NCI-H82 (cell line): ENCODE measurements around the gene TM2D1.
"Not testable (repeated sequence)": the region's sequence is repeated elsewhere in the genome, so short reads cannot be mapped to it uniquely, and the experiment has no call there.

ENCODE experiments used
- DNase-seq: peaks from one replicate; lab custom pipeline; 2025; lab: John Stamatoyannopoulos, UW

The TM2D1 gene

DNA sequence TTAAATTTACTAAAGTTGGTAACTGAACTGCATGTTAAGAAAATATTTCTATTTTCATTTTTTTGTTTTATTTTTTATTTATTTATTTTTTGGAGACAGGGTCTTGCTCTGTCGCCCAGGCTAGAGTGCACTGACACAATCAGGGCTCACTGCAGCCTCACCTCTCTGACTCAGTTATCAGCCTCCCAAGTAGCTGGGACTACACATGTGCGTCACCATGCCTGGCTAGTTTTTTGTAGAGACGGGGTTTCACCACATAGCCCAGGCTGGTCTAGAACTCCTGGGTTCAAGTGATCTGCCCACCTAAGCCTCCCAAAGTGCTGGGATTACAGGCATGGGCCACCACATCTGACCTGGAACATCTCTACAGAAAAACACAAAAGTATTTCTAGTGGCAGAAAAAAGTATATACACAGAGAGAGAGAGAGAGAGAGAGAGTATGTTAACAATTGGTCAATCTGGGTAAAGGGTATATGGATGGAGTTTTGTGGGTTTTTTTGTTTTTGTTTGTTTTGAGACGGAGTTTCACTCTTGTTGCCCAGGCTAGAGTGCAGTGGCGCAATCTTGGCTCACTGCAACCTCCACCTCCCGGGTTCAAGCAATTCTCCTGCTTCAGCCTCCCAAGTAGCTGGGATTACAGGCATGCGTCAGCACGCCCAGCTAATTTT, 5.8 kb downstream of the TM2D1 start:
- DNase-seq = not testable (repeated sequence)

DNA sequence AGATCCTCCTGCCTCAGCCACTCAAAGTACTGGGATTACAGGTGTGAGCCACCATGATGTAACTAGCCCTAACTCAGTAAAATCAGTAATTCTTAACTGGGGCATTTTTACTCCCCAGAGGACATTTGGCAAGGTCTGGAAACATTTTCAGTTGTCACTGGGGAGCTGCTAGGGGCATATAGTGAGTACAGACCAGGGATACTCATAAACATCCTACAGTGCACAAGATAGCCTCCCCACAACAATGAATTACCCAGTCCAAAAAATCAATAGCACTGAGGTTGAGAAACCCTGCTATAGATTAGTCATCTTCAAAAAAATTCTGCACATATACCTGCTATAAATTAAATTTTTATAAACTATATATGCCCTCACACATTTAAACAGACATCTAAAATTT, 13.0 kb downstream of the TM2D1 start:
- DNase-seq = no peak

DNA sequence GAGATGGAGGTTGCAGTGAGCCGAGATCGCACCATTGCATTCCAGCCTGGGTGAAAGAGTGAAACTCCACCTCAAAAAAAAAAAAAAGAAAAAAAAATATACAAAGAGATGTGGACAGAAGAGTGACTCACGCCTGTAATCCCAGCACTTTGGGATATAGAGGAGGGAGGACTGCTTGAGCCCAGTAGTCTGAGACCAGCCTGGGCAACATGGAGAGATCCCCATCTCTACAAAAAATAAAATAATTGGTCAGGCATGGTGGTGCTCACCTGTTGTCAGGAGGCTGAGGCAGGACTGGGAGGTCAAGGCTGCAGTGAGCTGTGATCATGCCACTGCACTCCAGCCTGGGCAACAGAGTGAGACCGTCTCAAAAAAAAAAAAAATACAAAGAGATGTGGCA, 13.7 kb downstream of the TM2D1 start:
- DNase-seq = not testable (repeated sequence)

DNA sequence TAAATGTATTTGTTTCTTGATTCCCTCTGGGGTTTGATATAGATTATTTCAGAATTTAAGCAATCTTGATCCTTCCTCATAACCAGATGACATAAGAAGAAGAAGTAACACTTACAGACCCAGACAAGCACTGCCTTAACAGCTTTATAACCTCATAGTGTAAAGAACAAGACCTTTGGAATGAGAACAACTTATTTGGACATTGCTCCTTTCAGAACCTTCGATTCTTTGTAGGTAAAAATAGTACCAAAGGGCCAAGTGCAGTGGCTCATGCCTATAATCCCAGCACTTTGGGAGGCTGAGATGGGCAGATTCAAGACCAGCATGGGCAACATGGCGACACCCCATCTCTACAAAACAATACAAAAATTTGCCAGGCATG, 15.0 kb downstream of the TM2D1 start:
- DNase-seq = no peak

DNA sequence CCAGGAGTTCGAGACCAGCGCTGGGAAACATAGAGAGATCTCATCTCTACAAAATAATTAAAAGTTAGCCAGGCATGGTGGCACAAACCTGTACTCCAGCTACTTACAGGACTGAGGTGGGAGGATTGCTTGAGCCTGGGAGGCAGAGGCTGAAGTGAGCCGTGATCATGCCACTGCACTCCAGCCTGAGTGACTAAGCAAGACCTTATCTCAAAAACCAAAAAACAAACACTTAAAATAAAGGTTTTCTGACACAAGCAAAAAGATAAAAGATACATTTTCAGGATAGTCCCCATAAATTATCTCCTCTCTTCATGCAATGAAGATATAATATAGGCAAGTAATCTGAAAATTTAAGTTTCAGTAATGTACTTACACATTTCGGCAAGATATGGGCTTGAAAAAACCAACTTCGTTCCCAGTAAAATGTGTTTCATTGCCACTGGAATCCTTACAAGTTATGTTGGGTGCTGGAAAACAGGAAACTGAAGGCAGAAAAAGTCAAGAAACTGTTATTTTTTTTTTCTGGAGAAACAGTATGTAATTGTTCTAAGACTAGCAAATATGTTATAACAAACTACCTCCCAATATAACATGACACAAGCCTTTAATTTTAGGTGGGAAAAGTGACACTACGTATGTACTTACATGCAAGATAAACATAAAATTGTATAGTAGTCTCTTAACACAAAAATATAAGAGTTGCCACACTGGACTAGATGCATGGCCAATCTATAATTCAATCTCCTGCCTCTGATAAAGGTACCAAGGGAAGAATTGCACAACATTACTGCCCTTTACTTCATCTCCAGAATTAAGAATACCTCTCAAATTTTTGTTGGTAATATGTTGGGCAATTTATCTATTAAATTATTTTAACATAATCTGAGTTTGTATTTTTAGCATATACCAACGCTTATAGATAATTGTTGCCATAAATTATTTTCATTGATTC, 15.7 kb downstream of the TM2D1 start:
- DNase-seq = no peak

DNA sequence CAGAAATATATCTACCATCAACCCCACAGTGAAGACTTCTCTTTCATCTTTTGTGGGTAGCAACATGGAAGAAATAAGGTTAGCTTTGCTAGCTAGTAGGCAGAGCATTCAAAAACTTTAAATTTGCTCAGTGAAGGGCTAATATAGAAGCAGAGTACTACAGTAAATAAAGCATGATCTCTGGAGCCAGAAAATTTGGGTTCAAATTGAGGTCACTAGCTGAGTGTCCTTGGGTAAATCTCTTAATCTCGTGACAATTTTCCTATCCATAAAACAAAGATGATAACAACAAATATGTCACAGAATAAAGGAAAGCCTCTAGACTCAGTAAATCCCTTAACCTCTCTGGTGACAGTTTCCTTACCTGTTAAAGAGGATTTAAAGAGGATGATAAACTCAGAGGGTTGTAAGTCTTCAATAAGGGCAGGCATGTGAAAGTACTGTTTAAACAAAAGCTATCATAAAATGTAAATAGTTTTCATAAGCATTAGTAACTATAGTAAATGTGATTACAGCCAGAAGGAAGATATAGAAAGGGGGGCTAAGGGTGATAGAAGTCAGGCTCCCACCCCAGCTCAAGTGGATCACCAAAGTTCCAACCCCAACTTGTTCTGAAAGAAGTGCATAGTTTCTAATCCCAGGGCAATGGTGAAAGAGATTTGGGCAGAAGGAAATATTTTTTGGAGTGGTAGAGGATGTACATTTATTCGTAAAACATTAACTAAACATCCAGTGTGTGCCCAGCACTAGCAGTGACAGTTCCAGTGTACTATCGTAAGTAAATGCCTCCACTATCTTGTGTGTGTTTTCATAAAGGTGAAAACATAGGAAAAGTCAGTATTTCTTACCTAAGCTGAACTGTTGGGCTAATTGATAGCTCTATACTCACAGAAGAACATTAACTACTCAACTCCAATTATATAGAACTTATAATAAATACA, 24.8 kb downstream of the TM2D1 start:
- DNase-seq = peak; percentile 27

DNA sequence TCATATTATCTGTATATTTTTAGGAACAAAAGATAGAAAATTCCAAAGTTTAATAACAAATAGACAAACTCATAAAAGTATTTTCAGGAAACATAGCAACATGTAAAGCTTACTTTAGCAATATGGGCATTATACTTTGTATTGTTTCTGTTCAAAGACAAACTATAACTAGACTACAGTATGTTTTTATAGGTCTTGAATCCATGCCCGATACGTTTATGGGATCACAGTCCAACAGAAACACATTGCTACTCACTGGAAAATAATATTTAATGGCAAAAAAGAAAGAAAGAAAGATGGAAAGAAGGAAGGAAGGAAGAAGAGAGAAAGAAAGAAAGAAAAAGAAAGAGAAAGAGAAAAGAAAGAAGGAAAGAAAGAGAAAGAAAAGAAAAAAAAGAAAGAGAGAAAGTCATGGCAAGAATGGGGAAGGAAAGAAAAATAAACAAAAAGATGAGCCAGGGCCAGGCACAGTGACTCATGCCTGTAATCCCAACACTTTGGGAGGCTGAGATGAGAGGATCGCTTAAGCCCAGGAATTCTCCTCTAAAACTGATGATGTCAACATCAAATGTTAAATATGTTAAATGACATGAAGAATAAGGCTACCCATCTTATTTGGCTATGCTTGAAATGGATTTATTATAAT, 32.7 kb downstream of the TM2D1 start:
- DNase-seq = no peak

DNA sequence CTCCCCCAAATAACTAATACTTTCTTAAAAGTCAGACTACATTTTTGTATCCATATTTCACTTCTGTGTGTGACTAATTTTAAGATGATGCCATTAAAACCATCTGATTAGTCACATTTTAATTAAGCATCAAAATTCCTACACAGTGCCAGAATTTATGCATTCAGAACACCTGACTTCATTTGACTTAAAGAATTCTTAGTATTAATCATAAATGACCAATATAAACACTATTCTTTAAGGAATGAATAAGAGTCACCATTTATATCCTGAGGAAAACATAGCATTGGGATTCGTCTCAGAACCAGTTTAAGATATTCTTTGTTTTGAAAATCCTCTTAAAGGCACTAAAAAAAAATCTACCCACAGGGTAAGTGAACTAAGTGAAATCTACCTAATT, 37.0 kb downstream of the TM2D1 start:
- DNase-seq = no peak

DNA sequence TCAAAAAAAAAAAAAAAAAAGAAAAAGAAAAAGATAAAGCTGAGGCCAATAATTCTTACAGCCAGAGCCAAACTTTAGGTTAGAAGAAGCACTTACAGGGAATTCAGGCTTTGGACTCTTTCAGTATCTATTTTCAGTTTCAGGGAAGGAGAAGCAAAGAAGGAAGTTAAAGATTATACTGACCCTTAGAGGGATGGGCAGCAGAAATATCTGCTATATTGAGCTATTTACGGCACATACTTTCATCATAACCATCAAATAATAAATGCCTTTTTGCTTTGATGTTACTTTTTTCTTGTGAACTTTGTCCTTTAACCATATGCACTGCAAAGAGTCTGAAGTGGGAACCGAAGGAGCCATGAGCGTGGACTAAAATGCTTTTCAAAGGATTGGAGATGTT, 42.0 kb downstream of the TM2D1 start:
- no peak for DNase-seq

DNA sequence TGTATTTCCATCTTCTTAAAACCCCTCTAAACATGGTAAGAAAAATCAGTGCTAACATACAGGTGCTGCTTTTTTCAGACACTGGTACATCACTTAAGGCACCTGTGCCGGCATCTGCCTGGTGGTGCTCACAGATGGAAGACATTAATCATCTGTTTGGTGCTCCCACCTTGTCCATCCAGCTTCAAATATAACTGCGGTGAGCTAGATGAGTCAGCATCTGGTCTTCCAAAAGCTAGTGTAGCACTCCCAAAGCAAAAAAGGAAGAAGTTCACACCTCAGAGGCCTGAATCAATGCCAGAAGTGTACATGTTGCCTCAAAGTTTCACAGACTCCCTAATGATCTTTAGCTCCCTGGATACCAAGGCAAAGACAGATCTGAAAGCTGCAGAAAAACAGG, 44.4 kb downstream of the TM2D1 start:
- DNase-seq = no peak

DNA sequence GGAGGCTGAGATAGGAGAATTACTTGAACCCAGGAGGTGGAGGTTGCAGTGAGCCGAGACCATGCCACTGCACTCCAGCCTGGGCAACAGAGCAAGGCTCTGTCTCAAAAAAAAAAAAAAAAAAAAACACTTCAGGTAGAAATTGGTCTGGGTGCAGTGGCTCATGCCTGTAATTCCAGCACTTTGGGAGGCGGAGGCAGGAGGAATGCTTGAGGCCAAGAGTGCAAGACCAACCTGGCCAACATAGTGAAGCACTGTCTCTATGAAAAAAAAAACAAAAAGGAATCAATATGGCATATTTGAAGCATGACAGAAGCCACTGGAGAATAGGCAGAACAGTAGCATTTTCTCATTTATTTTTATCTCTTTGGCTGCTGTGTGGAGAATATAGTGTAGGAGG, 48.1 kb downstream of the TM2D1 start:
- DNase-seq = not testable (repeated sequence)

DNA sequence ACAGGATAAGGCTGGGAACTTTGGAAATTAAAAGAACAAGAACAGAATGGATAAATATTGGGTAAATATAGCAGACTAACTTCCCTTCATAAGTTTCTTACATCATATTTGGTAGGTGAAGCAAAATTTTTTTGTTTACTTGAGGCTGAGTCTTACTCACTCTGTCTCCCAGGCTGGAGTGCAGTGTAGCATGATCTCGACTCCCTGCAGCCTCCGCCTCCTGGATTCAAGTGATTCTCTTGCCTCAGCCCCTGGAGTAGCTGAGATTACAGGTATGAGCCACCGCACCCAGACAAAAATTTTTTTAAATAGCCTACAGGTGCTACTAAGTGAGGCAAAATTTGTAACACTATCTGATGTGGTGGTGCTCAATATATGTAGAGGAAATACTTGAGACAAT, 50.7 kb downstream of the TM2D1 start:
- DNase-seq = no peak

DNA sequence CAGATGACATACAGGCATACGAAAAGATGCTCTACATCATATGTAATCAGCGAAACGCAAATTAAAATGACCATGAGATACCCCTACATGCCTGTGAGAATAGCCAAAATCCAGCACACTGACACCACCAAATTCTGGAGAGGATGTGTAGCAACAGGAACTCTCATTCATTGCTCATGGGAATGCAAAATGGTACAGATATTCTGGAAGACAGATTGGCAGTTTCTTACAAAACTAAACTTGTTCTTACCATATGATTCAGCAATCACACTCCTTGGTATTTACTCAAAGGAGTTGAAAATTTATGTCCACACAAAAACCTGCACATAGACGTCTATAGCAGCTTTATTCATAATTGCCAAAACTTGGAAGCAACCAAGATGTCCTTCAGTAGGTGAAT, 52.6 kb downstream of the TM2D1 start:
- DNase-seq = no peak

DNA sequence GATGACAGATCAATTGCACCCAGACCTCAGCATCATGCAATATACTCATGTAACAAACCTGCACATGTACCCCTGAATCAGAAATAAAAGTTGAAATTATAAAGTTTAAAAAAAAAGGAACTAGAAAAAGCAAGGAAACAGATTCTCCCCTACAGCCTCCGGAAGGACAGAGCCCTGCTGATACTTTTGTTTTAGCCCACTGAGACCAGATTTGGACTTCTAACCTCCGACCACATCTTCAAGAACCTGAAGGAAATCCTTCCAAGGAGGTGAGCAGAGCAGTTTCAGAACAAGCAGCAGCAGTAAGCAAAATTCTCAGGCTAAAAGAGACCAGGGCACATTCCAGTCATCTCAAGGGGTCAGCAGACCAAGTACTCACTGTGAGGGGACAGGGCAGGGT, 54.5 kb downstream of the TM2D1 start:
- no peak for DNase-seq

DNA sequence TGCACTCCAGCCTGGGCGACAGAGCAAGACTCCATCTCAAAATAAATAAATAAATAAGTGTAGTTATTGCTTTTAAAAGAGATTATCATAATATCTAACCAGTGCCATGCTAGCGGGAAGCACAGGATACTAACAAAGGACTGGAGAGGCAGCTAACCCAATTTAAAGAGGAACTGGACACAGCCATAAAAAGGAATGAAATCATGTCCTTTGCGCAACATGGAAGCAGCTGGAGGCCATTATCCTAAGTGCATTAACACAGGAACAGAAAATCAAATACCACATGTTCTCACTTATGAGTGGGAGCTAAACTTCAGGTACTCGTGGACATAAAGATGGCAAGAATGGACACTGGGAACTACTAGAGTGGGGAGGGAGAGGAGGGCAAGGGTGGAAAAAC, 54.9 kb downstream of the TM2D1 start:
- peak; percentile 13 for DNase-seq

DNA sequence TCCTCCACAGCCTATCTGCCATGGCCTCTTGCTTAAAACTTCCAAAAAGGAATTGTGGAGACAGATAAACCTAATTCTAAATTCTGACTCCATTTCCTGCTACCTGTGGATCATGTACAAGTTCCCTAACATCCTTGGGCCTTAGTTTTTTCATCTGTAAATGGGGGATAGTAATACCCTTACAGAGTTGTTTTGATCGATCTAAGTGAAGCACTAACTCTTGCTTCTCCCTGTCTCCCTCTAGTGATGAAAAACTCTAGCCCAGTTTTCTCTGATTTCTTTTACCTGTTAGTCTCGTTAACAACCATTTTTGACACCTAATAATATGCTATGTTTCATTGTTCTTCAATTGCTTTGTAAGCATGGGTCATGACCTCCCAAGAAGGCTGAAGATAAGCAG, 65.9 kb downstream of the TM2D1 start:
- DNase-seq = no peak

DNA sequence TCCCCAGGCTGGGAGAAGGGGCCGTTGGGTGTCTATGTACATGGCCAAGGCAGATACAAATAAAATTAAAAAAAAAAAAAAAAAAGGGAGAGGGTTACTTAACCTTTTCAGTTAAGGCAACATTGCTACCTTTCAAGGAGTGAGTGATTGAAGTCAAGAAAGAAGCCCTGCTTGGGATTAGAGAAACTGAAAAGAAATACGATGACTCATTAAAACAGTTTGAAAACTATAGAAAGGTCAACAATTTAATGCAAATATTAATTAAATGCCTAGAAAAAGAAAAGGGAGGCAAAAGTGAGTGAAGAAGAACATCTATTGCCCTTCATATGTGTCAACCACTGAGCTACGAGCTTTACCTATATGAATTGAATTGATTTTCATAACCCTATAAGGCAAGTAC, 69.5 kb downstream of the TM2D1 start:
- DNase-seq = no peak

DNA sequence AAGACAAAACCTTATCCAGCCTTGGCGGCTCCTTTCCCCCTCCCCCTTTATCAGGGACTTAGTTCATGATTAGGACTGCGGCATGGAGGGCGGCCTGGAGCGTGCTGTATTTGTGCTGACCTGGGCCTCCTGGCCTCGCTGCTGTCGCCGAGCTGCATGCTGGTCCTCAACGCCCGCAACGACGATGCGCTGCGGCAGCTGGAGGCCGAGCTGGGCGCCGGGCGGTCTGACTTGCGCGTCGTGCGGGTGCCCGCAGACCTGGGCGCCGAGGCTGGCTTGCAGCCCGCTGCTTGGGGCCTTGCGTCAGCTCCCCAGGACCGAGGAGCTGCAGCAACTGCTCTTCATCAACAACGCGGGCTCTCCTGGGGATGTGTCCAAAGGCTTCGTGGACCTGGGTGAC, 70.9 kb downstream of the TM2D1 start:
- DNase-seq = no peak

DNA sequence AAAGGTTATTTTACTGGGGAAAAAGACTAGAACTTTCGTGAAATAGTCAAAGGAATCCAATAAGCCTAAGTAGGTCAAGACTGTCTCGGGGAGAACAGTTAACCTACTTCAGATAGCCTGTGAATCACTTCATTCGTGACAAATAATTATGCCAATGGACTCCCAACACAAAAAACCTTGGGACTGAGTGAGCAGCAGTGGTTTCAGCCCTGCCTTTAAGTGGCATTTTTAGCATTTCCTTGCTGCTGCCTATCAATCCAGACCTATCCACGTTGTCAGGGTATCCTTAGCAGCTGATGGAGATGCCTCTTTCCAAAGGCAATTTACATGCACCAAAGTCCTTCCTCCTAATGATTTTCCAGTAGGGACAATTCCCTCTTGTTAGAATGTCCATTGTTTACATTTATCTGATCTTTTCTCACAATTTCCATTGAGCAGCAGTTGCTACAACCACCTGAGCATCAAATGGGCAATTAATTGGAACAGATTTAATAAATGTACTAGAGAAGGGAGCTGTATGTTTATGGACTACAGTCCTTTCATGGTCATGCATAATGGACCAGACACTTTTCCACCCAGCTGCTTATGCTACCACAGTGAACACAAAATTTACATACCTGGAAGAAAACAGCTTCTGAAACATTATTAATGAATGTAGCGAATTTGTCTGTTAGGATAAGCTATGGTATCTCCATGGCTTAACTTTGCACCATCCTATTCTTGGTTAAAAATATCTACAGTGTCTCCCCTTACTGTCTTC, 75.8 kb downstream of the TM2D1 start:
- DNase-seq = no peak

DNA sequence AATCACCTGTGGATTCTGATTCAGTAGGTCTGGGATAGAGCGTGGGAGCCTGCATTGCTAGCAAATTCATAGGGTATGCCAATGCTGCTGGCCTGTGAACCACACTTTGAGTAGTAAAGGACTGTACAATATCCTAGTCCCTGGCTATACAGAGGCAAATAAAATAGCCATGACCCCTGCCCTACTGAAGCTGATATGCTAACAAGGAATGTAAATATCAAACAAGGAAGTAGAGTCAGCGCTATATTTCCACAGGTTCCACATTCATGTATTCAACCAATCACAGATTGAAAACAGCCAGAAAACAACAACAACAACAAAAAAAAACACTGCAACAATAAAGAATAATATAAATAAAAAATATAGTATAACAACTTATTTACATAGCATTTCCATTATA, 77.8 kb downstream of the TM2D1 start:
- no peak for DNase-seq

DNA sequence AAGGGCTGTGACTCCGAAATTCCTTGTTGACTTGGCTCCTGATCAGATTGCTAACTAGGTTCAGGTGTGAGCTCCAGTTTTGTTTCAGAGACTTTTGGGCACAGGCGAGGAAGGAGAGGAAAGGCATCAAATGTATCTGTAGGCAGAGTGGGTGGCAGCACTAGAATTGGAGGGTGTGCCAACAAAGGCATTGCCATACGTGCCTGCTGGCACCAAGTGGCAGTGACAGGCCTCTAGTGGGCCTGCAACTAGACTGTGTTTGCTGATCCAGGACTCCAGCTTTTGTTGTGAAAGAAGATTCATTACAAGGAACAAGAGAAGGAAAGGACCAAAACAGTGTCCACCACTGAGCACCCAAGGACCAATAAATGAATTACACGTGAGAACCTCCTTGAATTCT, 79.5 kb downstream of the TM2D1 start:
- no peak for DNase-seq
